A549 (cell line): Measurements from ENCODE around the gene CCDC190. TPM values are rescaled to one million over a fixed set of nuclear protein-coding genes. Genes with fewer than 3 reads are reported as not detected.
"Not testable (repeated sequence)": the region's sequence is repeated elsewhere in the genome, so short reads cannot be mapped to it uniquely, and the experiment has no call there.

Experiments
- ATAC-seq, 2 experiments: fragments of 200-7000 bp in 1 of 2; fragments of >200 bp in 1 of 2; cut with Nextera tagmentation in 1 of 2; cut with Tn5 transposase in 1 of 2; 3 replicates each; pipeline versions ENCODE4 v1.8.0 to v1.9.1; 2018 to 2020; ENCODE audit warnings: mild to moderate bottlenecking in 1 of 2, moderate library complexity in 1 of 2
- CTCF ChIA-PET: fragments of 300-600 bp; sonication (Branson Sonifier 250); formaldehyde crosslinking; extraction: SDS; loops from one replicate; lab custom pipeline; 2021; ENCODE audit warnings: antibody characterized with exemption, inconsistent platforms; lab: Yijun Ruan, JAX
- POLR2A ChIA-PET: fragments of 350-600 bp; formaldehyde crosslinking; extraction: SDS; loops from one replicate; lab custom pipeline; 2021; ENCODE audit warnings: antibody characterized with exemption, inconsistent platforms; lab: Yijun Ruan, JAX
- DNase-seq, 2 experiments: peaks; one replicate each; pipeline versions ENCODE4 v3.0.0 to v3.0.0-alpha.2; 2011 to 2016; ENCODE audit warnings: low read depth in 1 of 2, low spot score in 1 of 2
- FAIRE-seq: peaks from 2 replicates; lab custom pipeline; 2011; peaks lifted over from hg19 to GRCh38; lab: Jason Lieb, UNC
- H3K27ac ChIP-seq, 2 experiments: fragments of >200 bp; sonication (Bioruptor Twin); formaldehyde crosslinking; 3 replicates each; pipeline ENCODE4 v1.5.1; 2016 to 2017
- H3K4me1 ChIP-seq: fragments of >200 bp; sonication (Bioruptor Twin); formaldehyde crosslinking; 3 replicates; pipeline ENCODE4 v1.6.1; 2016
- H3K4me2 ChIP-seq: fragments of >200 bp; sonication (Bioruptor Twin); formaldehyde crosslinking; 3 replicates; pipeline ENCODE4 v1.6.1; 2016
- H3K4me3 ChIP-seq: fragments of >200 bp; sonication (Bioruptor Twin); formaldehyde crosslinking; 3 replicates; pipeline ENCODE4 v1.5.1; 2016
- H3K9me3 ChIP-seq: fragments of >200 bp; sonication (Bioruptor Twin); formaldehyde crosslinking; 3 replicates; pipeline ENCODE4 v1.6.1; 2016
- BHLHE40 ChIP-seq: IDR thresholded peaks from 2 replicates; pipeline ENCODE4 v1.6.1; 2012; ENCODE audit warnings: low read depth, low read length, inconsistent platforms
- CTCF ChIP-seq: fragments of >200 bp; sonication (Bioruptor Twin); formaldehyde crosslinking; IDR thresholded peaks from 3 replicates; pipeline ENCODE4 v1.5.1; 2016
- E2F6 ChIP-seq: IDR thresholded peaks from 2 replicates; pipeline ENCODE4 v1.6.1; 2012; ENCODE audit warnings: low read depth, borderline replicate concordance
- EHF ChIP-seq: fragments of 250-450 bp; sonication (Bioruptor Pico); IDR thresholded peaks from 2 replicates; pipeline ENCODE4 v1.5.0; 2020; ENCODE audit warnings: mild to moderate bottlenecking
- EHMT2 ChIP-seq: fragments of 200-600 bp; sonication (generic); IDR thresholded peaks from 2 replicates; pipeline ENCODE4 v1.6.1; 2016; ENCODE audit warnings: antibody characterized with exemption, low read depth, mild to moderate bottlenecking, moderate library complexity
- FOSB ChIP-seq: fragments of 250-450 bp; sonication (Bioruptor Pico); IDR thresholded peaks from 2 replicates; pipeline ENCODE4 v1.5.0; 2020; ENCODE audit warnings: mild to moderate bottlenecking, moderate library complexity
- FOSL2 ChIP-seq, 2 experiments: fragments of 450-650 bp in 1 of 2; fragments of >200 bp in 1 of 2; sonication (Bioruptor Twin) in 1 of 2; formaldehyde crosslinking; IDR thresholded peaks; 2 replicates each; pipeline versions ENCODE4 v1.5.0 to v1.6.1; 2016 to 2020; ENCODE audit warnings: mild to moderate bottlenecking in 1 of 2, moderate library complexity in 1 of 2
- HES2 ChIP-seq: fragments of >200 bp; sonication (Bioruptor Twin); formaldehyde crosslinking; IDR thresholded peaks from 2 replicates; pipeline ENCODE4 v1.6.1; 2016
- HEYL ChIP-seq: fragments of 250-450 bp; sonication (Bioruptor Pico); IDR thresholded peaks from 2 replicates; pipeline ENCODE4 v1.8.0; 2021; ENCODE audit warnings: mild to moderate bottlenecking, moderate library complexity
- HOXB5 ChIP-seq: fragments of 250-450 bp; sonication (Bioruptor Pico); IDR thresholded peaks from 2 replicates; pipeline ENCODE4 v1.5.0; 2020; ENCODE audit warnings: mild to moderate bottlenecking, moderate library complexity
- MYC ChIP-seq: IDR thresholded peaks from 2 replicates; pipeline ENCODE4 v1.6.1; 2012; ENCODE audit warnings: mild to moderate bottlenecking, inconsistent platforms, low read length, improper control_type of control experiment, borderline replicate concordance
- NFE2L2 ChIP-seq: fragments of 150-350 bp; conservative IDR thresholded peaks from 2 replicates; pipeline ENCODE4 v1.6.1; 2014; ENCODE audit warnings: low read length
- RARB ChIP-seq: fragments of 250-450 bp; sonication (Bioruptor Pico); IDR thresholded peaks from 2 replicates; pipeline ENCODE4 v1.8.0; 2021; ENCODE audit warnings: mild to moderate bottlenecking, moderate library complexity
- TP53 ChIP-seq: fragments of 250-450 bp; sonication (Bioruptor Pico); IDR thresholded peaks from 2 replicates; pipeline ENCODE4 v1.5.0; 2021; ENCODE audit warnings: mild to moderate bottlenecking, moderate library complexity
- ZC3H11A ChIP-seq: fragments of 450-650 bp; IDR thresholded peaks from 2 replicates; pipeline ENCODE4 v1.6.1; 2014; ENCODE audit warnings: antibody characterized with exemption, mild to moderate bottlenecking
- whole genome bisulfite sequencing: methylation state at CpG from one replicate; pipeline ENCODE4 v1.1.6; 2017; ENCODE audit errors: missing lambda C conversion rate; 5-methylcytosine and 5-hydroxymethylcytosine counted together
- polyA plus RNA-seq, 4 experiments: library from polyadenylated mRNA; depleted of rRNA in 3 of 4; stranded (reverse); fragments of >200 nt; fragmentation: RNase III in 1 of 4; extraction: RNeasy Plus Mini Kit Qiagen cat#74134 plus additional on column Dnase treatment in 1 of 4; gene quantifications; 2 replicates in 3 of 4; 3 replicates in 1 of 4; pipeline ENCODE4 v1.2.3, GENCODE V29; 2011 to 2017

The CCDC190 gene
- polyA plus RNA-seq, 2 of the 4 experiments (the other 2 are of a cell fraction): not detected

GRCh38 chr1:162876751-162877150, 15.8 kb upstream of the CCDC190 start (continued):
- TF ChIP-seq CTCF: no peak
- no peak for TF ChIP-seq FOSB (CRISPR knock-in tag)

GRCh38 chr1:162873671-162874666, 13.0 kb upstream of the CCDC190 start:
- H3K27ac ChIP-seq: no peak overlapping the region
- no peak overlapping the region for H3K4me2 ChIP-seq
- POLR2A ChIA-PET: no interaction called here
- TF ChIP-seq TP53 (CRISPR knock-in tag) (no peak), EHMT2 (no peak), HEYL (CRISPR knock-in tag) (no peak), MYC (no peak), EHF (CRISPR knock-in tag) (no peak), NFE2L2 (no peak), RARB (CRISPR knock-in tag) (no peak), FOSL2 (IDR thresholded peaks at IDR 0.05) (no peak), FOSL2 (CRISPR knock-in tag; IDR thresholded peaks at IDR 0.05) (no peak), BHLHE40 (no peak), HES2 (no peak), ZC3H11A (no peak), HOXB5 (CRISPR knock-in tag) (no peak)
- peak in 1 of 2 experiments; percentile 4 for DNase-seq
- H3K4me3 ChIP-seq: no peak overlapping the region
- CTCF ChIA-PET: interaction anchor here (1.0 kb wide), 1 partner anchor 301 kb away, joined by 3 read pairs; no protein-coding TSS in a partner anchor
- 20% methylated on average over 8 of the region's 8 CpGs for WGBS
- peak; percentile 24 to 43; a peak in 1 of 6 replicates for ATAC-seq
- peaks cover 3% of the 10 kb centered on the region; the same call in 1 of the 3 replicates for H3K9me3 ChIP-seq
- no peaks in the 10 kb centered on the region for H3K4me1 ChIP-seq
- FAIRE-seq: no peak

- WGBS: 11% methylated on average over 3 of the region's 3 CpGs
- no peak overlapping the region for H3K27ac ChIP-seq
- no peak overlapping the region for H3K4me2 ChIP-seq
- H3K9me3 ChIP-seq: peaks cover 3% of the 10 kb centered on the region; the same call in 1 of the 3 replicates
- no peak overlapping the region for H3K4me3 ChIP-seq
- FAIRE-seq: no peak
- no peak for TF ChIP-seq E2F6
- no peaks in the 10 kb centered on the region for H3K4me1 ChIP-seq
- ChIA-PET POLR2A (no interaction called here), CTCF (interaction anchor here (1.0 to 1.5 kb wide), 2 partner anchors 10 to 302 kb away, joined by 3 read pairs; no protein-coding TSS in a partner anchor)
- no peak for DNase-seq
- no peak for ATAC-seq
Observed at GRCh38 chr1:162872981-162873380, 12.0 kb upstream of the CCDC190 start.

GRCh38 chr1:162871417-162871816, 10.4 kb upstream of the CCDC190 start:
- FAIRE-seq, H3K4me3 ChIP-seq, DNase-seq, ATAC-seq, H3K9me3 ChIP-seq, H3K4me2 ChIP-seq, H3K4me1 ChIP-seq, POLR2A ChIA-PET, H3K27ac ChIP-seq: not testable (repeated sequence)
- CTCF ChIA-PET: interaction anchor here (1.5 to 1.8 kb wide), 2 partner anchors 9 to 17 kb away, joined by 3 to 6 read pairs; no protein-coding TSS in a partner anchor
- WGBS: 0% methylated on average over 1 of the region's 1 CpG
